Activated gamma-delta T cell treated with anti-CD3 and anti-CD28 coated beads, Interleukin-2, amount 50 U/mL, for 16 hours (primary cell): ENCODE measurements around the gene ZNF24.

ENCODE experiments used
- DNase-seq: peaks from one replicate; pipeline ENCODE4 v3.0.0-alpha.2; 2020; ENCODE audit warnings: low read depth

Gene ZNF24

DNA sequence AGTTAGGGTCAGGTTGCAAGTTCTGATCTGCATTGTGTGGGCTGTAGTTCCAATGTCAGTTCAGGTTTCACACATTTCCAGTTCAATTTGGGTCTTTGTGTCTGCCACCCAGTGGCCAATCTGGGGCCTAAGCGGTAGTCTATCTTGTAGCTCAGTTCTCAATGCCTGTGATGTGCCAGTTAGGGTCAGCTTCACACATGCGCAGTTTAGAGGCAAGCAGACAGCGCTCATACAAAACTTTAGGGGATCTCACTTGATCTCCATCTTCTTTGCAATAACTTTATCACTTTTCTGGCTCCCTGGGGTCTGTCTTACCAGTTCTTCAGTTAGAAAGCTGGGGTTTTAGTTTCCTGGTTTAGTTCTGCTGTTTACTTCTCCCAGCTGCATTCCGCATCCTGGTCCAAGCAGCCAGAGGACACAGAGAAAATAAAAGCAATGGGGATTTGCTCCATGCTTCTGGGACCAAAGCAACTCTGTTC, 11.0 kb upstream of the ZNF24 start:
- DNase-seq, result peak; percentile 40

- DNase-seq, result no peak
These were observed 8.6 kb upstream of the ZNF24 start for GRCh38 chr18:35352778-35353177.

- DNase-seq, result no peak
These were observed 8.1 kb upstream of the ZNF24 start for GRCh38 chr18:35352283-35352682.

DNA sequence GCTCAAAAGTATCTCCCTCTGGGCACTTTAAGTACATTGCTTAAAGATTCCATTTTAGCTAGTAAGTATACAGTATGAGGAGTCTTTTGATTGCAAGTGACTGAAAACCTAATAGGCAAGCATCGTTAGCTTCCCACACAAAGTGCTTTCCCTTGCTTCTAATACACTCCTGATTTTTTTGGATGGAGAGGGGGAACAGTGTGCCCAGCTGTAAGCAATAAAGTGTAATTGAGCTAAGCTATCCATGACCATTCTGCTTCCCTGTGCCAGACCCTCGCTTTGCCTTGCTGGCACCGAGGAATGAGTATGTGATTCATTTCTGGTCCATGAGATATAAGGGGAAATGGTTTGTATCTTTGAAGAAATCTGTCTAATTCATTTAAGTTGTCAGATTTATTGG, 3.8 kb upstream of the ZNF24 start:
- no peak for DNase-seq

DNA sequence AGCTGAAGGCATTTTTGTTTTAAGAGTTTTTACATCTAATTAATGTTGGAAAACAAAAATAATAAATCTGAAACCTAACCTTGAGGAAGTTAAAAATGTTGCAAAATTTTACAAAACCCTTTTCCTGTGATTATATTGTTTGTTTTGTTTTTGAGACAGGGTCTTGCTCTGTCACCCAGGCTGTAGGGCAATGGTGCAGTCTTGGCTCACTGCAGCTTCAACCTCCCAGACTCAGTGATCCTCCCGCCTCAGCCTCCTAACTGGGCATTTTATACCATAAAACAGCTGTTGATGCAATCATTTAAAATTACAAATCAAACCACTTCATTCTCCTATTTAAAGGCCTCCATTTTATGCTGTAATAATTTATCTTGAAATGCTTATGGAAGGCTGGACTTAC, 1.7 kb upstream of the ZNF24 start:
- DNase-seq, result no peak

DNA sequence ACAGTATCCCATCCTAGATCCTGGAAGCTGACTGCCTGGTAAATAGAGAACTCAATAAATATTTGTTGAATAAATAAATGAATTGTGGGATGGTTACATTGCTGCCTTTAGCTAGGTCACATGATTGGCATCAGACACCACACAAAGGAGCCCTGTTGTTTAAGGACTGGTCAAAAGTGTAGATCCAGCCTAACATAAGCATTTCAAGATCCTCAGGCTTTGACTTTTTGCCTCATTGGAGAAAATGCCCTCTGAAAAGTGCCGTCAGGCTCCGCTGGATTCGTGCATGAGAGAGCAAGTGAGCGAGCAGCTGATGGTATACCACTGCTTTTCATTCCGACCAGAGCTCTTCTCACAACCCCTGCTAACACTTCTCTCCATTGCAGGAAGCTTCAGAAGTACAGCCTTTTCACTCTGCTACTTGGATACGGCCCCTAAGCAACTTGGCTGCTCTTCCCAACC, 1.3 kb upstream of the ZNF24 start:
- no peak for DNase-seq

DNA sequence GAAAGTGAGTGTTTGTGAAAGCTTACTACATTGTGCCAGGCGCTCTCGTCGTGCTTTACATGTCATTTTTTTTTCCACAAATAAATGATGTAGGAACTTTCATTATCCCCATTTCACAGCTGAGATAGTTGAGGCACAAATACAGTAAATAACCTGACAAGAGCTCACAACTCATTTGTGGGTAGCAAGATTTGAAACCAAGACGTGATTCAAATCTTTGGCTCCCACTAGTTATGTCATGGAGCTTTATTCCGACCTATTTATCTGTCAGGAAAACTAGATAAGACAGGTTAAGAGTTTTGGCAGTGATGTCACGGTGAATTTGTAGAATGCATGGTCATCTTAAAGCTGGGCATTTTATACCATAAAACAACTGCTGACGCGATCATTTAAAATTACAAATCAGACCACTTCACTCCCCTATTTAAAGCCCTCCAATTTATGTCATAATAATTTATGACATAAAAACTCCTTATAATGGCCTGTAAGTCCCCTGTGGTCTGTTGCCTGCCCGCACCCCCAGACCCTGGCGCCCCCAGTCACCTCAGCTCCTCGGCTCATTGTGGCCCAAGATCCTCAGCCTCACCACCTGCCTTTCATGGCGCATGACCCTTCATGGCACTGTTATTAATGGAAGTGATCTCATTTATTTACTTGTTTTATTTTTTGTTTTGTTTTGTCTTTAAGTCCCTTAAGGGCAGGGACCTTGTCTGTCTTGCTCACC, 678 bp upstream of the ZNF24 start:
- DNase-seq, result no peak

DNA sequence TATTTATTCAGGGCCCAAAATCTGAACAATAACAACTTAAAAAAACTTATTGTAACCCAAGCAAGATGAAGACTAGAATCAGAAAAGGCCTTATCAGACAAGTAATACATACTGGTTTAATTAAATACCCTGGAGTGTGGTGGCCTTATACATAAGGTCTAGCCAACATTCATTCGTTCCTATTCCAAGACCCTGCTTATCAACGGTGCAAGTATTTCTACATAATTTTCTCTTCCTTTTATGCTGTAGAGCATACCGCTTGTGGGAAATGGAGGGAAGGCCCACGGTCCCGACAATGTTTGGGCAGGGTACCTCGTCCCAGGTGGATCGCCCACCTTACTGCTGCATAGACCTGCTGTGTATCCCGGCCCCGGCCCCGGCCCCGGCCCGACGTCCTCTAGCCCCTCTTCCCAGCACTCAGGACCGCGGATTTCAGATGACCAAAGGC, 708 bp downstream of the ZNF24 start:
- DNase-seq, result no peak

GRCh38 chr18:35337286-35337685, 6.9 kb downstream of the ZNF24 start:
- DNase-seq, result no peak

DNA sequence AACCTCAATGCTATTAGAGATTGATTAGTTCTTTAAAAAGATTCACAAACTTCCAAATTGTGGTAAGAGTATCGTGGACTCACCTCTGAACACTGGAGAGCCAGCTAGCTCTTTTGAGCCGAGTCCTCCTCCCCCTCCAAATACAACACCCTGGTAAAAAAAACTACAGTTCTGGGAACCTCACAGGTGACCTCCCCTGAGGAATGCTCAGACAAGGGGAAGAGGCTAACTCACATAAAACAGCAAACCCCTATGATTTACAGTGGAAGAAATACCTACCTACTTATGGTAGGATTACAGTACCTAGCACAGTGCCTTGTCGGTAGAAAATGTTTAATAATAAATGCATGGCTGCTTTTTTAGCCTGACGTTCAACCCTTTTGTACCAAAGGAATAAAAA, 8.4 kb downstream of the ZNF24 start:
- DNase-seq, result no peak

GRCh38 chr18:35334821-35335220, 9.4 kb downstream of the ZNF24 start:
- DNase-seq, result no peak

- no peak for DNase-seq
These were observed 10.0 kb downstream of the ZNF24 start for GRCh38 chr18:35334212-35334611.

GRCh38 chr18:35331367-35332087, 12.7 kb downstream of the ZNF24 start:
- DNase-seq, result no peak

DNA sequence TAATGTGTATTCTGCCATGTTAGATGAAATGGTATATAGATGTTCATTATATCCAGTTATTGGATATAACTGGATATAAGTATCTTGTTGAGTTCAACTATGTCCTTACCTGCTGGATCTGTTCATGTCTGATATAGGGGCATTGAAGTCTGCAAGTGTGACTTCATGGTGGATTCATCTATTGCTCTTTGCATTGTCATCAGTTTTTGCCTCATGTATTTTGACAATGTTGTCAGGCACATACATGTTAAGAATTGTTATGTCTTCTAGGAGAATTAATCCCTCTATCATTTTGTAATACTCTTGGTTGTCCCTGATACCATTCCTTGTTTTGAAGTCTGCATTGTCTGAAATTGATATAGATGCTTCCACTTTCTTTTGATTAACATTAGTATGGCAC, 15.4 kb downstream of the ZNF24 start:
- no peak for DNase-seq

- no peak for DNase-seq
These were observed 17.4 kb downstream of the ZNF24 start for GRCh38 chr18:35326695-35327387.

GRCh38 chr18:35324926-35325655, 19.1 kb downstream of the ZNF24 start:
- no peak for DNase-seq

GRCh38 chr18:35322486-35323458, 21.4 kb downstream of the ZNF24 start:
- no peak for DNase-seq

DNA sequence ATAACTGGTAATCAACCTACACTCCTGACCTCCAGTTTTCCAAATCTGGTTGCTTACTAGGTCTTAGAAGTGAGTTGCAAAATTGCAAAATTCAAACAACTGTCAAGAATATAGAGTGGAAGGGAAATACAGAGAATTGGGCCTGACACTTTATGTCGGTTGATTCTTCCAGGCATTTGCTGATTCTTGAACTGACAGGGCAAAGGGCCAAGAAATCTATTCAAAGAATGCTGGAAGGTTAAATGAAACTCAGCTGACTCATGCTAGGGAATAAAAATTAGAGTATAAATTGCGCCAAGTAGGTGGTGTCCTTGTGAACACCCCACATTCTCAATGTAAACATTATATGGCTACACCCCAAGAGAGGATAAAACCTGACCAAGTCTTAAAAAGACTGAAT, 32.7 kb downstream of the ZNF24 start:
- DNase-seq, result no peak

GRCh38 chr18:35306588-35307250, 37.5 kb downstream of the ZNF24 start:
- no peak for DNase-seq

DNA sequence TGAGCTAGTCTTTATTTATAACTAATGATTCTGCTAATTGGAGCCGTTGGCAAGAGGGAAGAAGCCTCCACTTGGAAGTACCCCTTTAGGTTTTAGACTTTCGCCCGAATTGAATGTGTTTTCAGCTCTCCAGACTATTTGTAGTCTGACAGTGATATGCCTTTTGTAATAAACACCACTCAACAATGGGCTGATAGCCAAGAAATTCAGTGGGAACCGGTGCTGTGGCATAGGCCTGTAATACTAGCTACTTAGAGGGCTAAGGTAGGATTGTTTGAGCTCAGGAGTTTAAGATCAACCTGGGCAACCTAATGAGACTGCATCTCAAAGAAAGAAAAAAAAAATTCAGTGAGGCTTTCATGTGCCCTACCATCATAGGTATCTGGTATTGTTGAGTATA, 40.6 kb downstream of the ZNF24 start:
- no peak for DNase-seq
